NCI-H69 (cell line): ENCODE measurements around the gene BORCS6.
A peak's percentile ranks its signal among the peaks of the same experiment; 100 is the strongest.

Source experiments
- DNase-seq: peaks from one replicate; lab custom pipeline; 2025; lab: John Stamatoyannopoulos, UW

BORCS6 gene

DNA sequence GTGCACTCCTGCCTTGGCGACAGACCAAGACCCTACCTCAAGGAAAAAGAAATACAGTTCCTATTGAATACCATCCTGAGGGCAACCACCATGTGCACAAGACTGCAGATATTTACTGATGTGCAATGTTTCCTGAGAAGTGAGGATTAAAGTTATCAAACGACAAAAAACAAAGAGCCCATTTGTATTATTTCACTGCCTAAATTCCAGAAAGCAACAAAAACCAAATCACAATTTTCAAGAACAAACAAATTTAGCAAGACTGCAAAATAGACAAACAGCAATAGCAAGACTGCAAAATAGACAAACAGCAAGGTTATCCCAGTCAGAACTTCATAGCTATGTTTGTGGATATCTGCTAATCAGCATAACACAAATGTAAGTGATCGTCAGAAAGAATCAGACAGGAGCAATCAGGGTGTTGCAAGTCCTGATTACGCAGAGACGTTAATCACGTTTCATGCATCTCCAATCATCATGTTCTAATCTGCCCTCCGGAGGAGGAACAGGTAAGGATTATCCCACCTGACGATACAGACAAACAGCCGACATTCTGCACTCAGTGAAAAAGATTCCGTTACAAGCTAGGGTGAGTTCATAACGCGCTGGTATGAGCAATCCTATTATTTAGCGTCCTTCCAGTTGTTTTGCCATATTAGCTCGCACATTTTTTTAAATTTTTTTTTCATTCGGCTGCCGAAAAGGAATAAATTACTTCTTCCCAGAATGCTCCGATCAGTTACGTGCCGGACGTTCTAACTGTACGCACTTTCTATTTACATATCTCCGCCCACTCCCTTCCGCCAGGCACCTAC, 16.7 kb downstream of the BORCS6 start:
- peak; percentile 91 for DNase-seq

GRCh38 chr17:8170186-8170585, 19.8 kb downstream of the BORCS6 start:
- peak; percentile 60 for DNase-seq

GRCh38 chr17:8167526-8167925, 22.5 kb downstream of the BORCS6 start:
- DNase-seq: no peak

DNA sequence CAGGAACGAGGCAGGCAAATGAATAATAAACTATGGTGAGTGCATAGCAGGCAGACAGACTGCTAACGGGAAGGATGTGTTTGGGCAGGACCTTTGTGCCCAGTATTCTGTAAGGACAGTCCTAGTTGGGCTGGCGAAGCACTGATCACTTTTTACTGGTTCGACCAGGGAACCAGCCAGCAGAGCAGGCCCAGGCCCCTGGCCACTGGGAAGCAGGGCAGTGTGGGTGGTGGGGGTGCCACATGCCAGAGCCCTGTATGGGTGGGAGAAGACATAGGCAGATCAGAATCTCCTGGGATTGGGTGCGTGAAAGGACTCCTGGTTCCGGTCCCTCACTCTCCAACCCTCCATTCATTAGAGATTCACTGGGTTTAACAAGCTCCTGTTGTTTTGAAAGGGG, 23.2 kb downstream of the BORCS6 start:
- DNase-seq: no peak

- DNase-seq: no peak
Observed at GRCh38 chr17:8164815-8165131, 25.2 kb downstream of the BORCS6 start.

DNA sequence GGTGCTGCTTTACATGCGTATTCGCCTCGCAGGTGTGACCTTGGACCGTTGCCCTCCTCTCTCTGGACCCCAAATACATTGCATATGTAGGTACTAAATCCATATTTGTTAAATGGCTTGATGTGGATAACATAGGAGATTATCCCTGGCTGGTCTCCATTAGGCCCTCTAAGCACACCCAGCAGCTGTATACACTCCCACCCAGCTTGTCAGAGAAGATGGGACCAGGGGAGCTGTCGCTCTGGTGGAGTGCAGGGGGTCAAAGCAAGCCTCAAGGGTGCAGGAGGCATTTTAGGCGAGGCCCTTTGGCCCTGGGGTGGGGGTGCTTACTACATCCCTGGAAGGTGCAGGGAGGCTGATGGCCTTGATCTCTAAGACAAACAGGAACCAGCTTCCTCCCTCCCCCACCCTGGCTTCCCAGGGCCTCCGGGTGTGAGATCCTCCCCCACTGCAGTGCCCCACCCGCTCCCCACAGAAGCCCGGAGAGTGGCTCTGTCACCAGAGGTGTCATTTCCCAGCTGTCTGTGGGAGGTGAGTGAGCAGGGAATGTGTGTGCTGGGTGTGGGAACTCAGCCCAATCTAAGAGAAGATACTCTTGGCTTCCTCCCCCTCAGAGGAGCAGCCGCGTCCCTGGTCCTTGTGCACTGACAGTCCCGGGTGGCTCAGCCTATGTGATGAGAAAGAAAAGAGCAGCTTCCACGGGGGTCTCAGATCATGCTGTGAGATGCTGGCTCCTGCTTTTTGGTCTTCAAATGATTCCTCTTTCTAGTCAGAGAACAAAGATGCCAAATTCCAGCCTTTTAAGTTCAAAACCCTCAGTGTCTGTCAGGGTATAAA, 25.8 kb downstream of the BORCS6 start:
- peak; percentile 54 for DNase-seq

GRCh38 chr17:8162997-8163977, 26.7 kb downstream of the BORCS6 start:
- no peak for DNase-seq

DNA sequence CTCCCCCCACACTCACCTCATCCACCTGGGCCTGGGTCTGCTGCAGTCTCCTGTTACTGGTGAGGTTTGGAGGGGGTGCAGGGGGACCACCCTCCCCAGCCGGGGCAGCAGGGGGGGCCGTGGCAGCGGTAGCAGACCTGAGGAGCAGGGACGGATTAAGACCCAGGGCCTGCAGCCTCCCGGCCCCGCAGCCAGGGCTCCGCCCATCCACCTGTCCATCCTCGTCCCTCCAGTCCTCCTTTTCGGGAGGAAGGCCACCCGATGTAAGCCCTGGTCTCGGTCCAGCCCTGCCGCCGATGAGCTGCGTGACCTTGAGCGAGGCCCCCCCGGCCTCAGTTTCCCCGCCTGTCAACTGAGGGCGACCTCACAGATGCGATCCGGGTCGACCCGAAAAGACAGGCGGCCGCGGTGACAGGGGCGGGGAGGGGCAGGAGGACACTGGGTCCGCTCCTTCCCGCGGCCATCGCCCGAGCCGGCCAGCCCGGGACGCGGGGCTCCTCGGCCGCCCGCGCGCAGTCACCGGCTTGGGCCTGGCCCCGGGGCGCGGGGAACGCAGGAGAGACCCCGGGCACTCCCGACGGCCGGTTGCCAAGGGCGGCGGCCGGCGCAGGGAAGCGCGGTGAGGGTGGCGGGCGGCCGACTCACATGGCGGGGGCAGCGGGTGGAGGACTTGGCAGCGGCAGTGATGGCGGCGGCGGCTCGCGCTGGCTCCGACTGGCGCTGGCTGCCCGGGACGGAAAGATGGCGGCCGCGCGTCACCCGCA, 27.6 kb downstream of the BORCS6 start, which contains the start of gene VAMP2:
Gene VAMP2, minus strand, starts transcription at position 716 of the 764 bp plus-strand sequence. Its CDS starts 69 bp downstream, at position 647.
- DNase-seq: peak; percentile 71

DNA sequence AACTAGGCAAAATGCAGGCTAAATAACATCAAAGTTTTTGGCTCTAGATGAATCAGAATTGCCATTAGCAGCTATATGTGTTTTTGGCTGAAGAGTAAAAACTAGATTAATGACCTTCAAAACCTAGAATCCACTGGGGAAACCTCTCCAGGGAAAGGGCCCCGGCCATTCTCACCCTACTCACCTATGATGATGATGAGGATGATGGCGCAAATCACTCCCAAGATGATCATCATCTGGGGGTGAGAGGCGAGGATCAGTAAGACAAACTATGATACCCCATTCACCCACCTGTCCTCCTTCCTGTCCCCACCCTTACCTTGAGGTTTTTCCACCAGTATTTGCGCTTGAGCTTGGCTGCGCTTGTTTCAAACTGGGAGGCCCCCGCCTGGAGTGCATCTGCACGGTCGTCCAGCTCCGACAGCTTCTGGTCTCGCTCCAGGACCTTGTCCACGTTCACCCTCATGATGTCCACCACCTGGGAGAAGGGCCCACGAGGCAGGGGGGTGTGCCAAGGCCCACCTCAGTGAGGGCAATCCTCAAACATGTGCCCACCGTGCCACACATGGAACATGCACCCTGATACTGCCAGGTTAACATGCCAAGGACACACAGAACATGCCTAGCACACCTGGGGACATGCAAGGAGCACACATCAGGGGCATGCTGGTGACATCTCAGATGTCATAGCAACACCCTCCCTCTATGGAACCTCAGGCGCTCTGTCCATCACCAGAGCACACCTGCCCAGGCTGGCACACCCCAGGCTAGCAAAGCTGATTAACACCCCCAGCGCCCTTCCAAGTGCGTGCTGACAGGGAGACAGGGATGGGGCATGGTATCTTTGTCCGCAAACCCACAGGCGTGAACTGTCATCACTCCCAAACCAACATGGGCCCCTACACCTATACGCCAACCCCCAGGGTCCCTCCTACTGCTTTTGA, 28.4 kb downstream of the BORCS6 start:
- no peak for DNase-seq

DNA sequence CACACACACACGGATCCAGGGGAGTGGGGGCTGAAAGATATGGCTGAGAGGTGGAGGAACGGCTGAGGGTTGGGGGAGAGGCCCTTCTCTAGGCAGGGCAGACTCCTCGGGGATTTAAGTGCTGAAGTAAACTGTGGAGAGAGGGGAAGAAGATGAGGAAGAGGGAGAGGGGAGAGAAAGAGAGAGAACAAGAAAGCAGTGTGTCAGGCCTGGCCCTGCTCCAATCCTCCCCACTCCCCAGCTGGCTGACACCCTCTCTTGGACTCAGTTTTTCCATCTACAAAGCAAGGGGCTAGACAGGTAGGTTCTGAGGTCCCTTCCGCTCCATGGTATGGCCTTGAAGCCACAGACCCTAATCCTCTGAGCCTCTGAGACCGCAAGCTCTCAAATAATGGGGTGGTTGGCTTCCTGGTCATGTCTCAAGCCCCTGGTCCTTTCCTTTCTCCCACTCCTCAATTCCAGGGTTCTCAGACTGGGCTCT, 29.2 kb downstream of the BORCS6 start:
- no peak for DNase-seq

- DNase-seq: no peak
Observed at GRCh38 chr17:8160224-8160577, 29.8 kb downstream of the BORCS6 start.

GRCh38 chr17:8159459-8160223, 30.3 kb downstream of the BORCS6 start:
- no peak for DNase-seq

GRCh38 chr17:8159032-8159400, 31.0 kb downstream of the BORCS6 start:
- DNase-seq: no peak

DNA sequence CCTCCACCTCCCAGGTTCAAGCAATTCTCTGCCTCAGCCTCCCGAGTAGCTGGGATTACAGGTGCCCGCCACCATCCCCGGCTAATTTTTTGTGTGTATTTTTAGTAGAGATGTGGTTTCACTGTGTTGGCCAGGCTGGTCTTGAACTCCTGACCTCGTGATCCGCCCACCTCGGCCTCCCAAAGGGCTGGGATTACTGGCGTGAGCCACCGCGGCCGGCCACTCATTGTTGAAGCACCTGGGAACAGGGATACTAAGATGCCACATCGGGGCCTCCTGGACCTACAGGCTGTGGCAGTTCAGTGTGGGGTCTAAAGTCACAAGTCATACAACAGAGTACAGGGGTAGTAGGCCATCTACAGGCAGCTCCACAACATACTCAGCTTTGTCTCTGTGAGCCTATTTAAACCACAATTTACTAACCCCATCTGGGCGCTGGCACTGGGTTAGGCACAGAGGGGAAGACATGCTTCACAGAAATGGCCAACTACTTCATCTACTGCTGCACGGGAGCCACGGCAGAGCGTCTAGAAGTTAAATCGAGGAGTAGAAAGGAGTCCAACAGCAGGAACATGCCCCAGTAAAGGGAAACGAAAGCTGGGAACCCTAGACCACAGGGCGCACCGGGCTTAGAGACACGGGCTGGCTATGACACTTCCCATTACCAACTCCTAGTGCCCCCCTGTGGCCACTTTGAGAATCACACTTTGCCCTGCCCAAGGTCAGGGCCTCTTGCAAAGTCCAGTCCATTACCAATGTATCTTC, 31.5 kb downstream of the BORCS6 start:
- DNase-seq: peak; percentile 69

- DNase-seq: peak; percentile 99
Observed at GRCh38 chr17:8156246-8156992, 33.6 kb downstream of the BORCS6 start.

GRCh38 chr17:8155996-8156245, 34.1 kb downstream of the BORCS6 start:
- no peak for DNase-seq

- no peak for DNase-seq
Observed at GRCh38 chr17:8155231-8155995, 34.6 kb downstream of the BORCS6 start.
